SKM-1 (cell line): ENCODE measurements around the gene GHRL.

ENCODE experiments used
- DNase-seq: peaks from one replicate; lab custom pipeline; 2025; ENCODE audit not compliant: unreplicated experiment; lab: John Stamatoyannopoulos, UW

GHRL gene, protein sequence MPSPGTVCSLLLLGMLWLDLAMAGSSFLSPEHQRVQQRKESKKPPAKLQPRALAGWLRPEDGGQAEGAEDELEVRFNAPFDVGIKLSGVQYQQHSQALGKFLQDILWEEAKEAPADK

DNA sequence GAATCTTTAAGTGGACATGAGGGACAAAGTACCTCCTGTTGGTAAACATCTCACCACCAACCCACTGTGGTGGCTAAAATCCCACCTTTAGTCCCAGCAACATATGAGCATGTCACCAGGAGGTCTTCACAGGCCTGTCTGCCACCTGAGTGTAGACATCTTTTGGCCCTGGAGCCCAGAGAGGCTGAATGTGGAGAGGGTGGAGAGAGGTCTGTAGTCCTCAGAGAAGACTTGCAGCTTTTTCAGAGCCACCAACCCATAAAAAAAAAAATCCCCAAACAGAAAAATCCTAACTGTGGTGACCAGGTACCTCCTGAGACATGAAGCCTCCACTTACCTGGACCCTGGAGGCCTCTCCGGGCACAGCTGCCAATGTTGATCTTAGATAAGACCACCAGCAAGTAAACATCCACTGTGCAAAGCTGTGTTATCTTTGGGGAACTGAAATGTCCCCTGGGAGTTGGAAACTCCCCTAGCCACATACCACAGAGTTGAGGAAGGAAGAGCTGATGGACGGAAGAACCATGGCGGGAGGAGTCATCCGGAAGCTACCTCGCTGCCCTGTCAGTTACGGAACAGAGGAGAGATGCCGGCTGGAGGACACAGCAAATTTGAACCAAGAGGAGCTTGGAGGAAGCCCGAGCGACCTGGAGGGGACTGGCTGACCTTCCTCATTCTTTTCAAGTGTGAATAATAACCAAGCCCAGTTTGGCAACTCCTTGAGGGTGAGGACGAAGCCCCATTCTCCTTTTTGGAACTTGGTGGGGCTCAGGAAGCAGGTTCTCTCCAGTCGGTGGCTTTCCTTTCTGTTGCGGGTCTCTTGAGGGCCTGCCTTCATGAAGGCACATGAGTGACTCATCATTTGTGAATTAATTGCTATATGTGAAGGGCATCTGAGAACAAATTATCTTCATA lies at the start of gene GHRL:
Gene GHRL, minus strand, starts transcription at position 443 of the 915 bp plus-strand sequence. CDS start 2,767 bp downstream, outside the sequence.
- DNase-seq = peak; percentile 96

GRCh38 chr3:10341901-10342398 lies 49.2 kb upstream of the GHRL start:
- DNase-seq = no peak

- DNase-seq = no peak
These were observed 47.7 kb upstream of the GHRL start for GRCh38 chr3:10340476-10340875.

GRCh38 chr3:10340046-10340445 lies 47.3 kb upstream of the GHRL start:
- no peak for DNase-seq

GRCh38 chr3:10339376-10339955 lies 46.7 kb upstream of the GHRL start:
- DNase-seq = no peak

GRCh38 chr3:10338591-10339353 lies 46.0 kb upstream of the GHRL start:
- no peak for DNase-seq

- no peak for DNase-seq
These were observed 45.4 kb upstream of the GHRL start for GRCh38 chr3:10338164-10338470.

- no peak for DNase-seq
These were observed 44.8 kb upstream of the GHRL start for GRCh38 chr3:10337323-10338163.

DNA sequence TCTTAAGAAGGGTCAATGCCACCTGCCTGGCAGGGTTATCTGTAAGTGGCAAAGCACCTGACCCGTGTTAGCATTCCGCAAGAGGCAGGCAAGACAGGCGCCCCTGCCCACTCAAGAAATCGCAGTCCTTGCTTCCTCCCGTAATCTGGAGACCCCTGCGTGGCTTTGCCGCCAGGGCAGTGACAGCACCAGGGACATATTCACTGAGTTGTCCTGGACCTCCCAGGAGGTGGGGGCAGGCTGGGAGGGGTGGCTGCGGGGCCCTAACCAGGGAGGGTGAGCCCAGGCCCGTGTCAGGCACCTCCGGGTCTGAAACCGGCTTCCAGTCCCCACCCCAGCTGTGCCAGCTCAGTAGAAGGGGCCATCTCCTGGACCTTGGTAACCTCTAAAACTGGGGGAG lies 44.0 kb upstream of the GHRL start:
- DNase-seq = no peak

- no peak for DNase-seq
These were observed 43.3 kb upstream of the GHRL start for GRCh38 chr3:10335871-10336622.

DNA sequence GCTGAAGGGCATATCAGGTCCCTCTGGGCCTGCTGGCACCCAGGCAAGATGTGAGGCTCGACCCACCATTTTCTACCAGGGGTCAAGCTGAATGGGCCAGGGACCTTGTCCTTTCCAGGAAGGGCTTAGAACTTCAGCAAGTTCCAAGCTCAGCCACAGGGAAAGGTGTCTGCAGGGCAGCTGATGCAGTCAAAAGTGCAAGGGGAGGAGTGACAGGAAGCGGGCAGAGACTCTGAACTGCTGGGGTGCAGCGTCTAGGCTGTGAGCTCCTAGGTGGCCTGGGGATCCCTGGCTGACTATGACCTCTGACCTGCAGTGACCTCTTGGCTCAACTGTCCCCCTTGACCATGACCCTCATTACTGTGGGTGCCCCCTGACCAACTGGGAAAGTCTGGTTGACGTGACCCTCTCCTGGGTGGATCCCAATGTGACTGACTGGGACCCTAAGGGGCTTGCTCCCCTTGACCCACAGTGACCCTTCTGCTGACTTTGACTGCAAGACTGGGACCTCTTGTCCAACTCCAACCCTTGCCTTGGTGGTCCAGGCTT lies 42.5 kb upstream of the GHRL start:
- no peak for DNase-seq

- no peak for DNase-seq
These were observed 41.7 kb upstream of the GHRL start for GRCh38 chr3:10334459-10334858.

GRCh38 chr3:10334042-10334441 lies 41.3 kb upstream of the GHRL start:
- no peak for DNase-seq

DNA sequence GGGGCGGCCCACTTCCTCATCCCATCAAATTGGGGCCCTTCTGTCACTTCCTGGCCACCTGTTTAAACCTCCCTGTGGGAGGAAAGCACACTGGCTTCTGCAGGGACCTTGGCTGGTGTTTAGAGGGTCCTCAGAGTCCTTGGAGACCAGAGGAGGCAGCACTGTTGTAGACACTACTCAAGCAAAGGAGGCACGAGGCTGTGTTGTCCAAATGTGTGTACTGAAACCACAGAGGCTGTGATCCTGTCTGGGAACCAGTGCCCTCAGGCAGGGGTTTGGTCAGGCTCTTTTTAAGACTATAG lies 40.6 kb upstream of the GHRL start:
- DNase-seq = no peak

DNA sequence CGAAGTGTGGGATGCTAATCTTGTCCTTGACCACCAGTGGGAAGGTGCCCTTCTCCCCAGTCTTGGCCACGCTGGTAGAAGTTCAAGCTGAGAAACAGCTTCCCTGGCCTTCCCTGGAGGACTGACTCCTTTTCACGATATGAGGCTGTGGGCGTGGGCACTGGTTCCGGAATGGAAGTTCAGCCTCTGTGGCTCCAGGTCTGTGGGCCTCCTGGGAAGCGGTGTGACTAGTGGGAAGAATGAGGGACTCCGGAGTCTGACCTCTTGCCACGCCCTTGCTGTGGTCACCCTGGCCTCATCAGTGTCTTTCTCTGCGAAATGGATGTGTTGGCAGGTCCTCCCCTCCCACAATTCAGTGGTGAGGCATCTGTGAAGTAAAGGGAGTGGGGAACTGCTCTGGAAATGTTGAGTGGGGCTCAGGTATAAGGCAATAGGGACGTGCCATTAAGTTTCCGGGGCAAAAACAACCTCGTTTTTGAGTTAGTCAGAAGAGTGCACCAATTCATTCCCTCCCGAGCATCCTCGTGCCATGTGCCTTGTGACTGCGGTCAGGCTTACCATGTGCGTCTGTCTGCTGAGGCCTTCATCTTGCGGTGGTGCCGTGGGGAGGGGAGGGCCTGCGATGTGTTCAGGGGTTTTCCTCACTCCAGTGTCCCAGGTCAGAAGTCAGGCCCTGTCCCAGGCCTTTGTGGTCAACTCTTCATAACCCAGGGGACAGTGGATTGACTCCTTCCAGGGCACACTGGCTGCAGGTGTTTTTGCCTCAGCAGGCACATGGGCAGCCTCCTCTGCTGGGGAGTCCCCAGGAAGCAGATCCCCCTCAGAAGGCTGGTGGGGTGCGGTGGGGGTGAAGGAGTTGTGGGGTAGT lies 40.0 kb upstream of the GHRL start:
- no peak for DNase-seq

DNA sequence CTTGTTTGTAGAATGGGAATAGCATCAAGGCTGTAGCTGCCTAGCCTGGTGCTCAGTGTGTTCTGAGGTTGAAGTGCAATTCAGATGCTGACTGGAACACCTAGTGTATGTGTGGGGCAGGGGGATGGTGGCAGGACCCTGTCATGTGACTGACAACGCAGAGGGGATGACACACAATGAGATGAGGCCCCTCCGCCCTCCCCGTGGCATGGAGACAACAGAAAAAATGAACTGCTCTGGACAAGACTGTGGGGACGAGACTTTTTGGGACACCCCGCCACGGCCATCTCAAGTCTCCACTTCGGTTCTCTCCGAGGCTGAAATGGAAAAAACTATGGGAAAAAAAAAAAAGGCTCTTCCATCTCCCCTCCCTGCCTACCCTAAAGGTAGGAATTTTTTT lies 38.6 kb upstream of the GHRL start:
- no peak for DNase-seq

GRCh38 chr3:10330319-10330718 lies 37.6 kb upstream of the GHRL start:
- no peak for DNase-seq

DNA sequence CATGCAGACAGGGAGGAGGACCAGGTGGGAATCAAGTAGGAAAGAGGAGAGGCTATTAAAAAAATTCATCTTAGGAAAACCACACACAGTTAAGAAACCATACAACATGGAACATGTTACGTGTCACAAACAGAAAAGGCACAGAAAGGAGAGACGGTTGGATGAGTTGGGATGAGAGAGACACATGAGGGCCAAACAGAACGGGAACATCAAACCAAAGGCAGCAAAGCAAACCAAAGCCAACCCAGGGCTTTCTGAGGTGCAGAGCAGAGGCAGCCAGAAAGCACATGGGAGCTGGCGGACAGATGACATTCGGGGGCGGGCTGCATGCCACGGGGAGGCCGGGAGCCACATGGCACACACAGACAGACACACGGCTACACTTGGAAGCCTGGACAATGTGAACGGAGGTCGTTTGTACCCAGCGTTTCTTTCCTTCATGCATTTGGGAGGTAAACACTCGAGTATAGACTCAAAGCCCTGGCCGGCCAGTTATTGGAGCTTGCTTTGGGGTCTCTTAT lies 36.8 kb upstream of the GHRL start:
- no peak for DNase-seq
